WTC11 (cell line): Measurements from ENCODE around the gene REEP1.
"Not testable (repeated sequence)": the region's sequence is repeated elsewhere in the genome, so short reads cannot be mapped to it uniquely, and the experiment has no call there.

Source experiments
- ETV6 ChIP-seq: sonication (generic); formaldehyde crosslinking; IDR thresholded peaks from 2 replicates; pipeline ENCODE4 v1.8.1; 2022; ENCODE audit warnings: mild to moderate bottlenecking, missing genetic modification reagents
- FOXJ3 ChIP-seq: sonication (generic); formaldehyde crosslinking; IDR thresholded peaks from 2 replicates; pipeline ENCODE4 v1.9.0; 2021; ENCODE audit warnings: missing genetic modification reagents, mild to moderate bottlenecking, borderline replicate concordance
- HMGA2 ChIP-seq: fragments of 250-450 bp; sonication (Bioruptor Pico); IDR thresholded peaks from 2 replicates; pipeline ENCODE4 v1.4.0; 2021; ENCODE audit warnings: mild to moderate bottlenecking, moderate library complexity
- ZNF138 ChIP-seq: sonication (generic); formaldehyde crosslinking; conservative IDR thresholded peaks from 2 replicates; pipeline ENCODE4 v1.8.1; 2022; ENCODE audit warnings: mild to moderate bottlenecking, moderate library complexity, missing genetic modification reagents
- TF ChIP-seq, protein P1 (sequence below): sonication (generic); formaldehyde crosslinking; IDR thresholded peaks from 2 replicates; pipeline ENCODE4 v1.8.1; 2023; ENCODE audit warnings: mild to moderate bottlenecking, missing genetic modification reagents
- TF ChIP-seq, protein P2 (sequence below): sonication (generic); formaldehyde crosslinking; conservative IDR thresholded peaks from 2 replicates; pipeline ENCODE4 v1.8.1; 2023; ENCODE audit warnings: mild to moderate bottlenecking, low read depth, missing genetic modification reagents, moderate library complexity

DNA sequence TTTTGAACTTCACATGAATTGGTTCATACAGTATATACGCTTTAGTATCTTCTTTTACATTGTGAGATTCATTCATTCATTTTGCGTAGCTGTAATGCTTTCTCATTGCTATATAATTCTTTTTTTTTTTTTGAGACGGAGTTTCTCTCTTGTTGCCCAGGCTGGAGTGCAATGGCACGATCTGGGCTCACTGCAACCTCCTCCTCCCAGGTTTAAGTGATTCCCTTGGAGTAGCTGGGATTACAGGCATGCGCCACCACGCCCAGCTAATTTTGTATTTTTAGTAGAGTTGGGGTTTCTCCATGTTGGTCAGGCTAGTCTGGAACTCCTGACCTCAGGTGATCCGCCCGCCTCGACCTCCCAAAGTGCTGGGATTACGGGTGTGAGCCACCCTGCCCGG, 136.9 kb downstream of the REEP1 start:
- not testable (repeated sequence) for TF ChIP-seq FOXJ3, ZNF138, ETV6, HMGA2 (CRISPR knock-in tag)
- TF ChIP-seq, protein P1, sequence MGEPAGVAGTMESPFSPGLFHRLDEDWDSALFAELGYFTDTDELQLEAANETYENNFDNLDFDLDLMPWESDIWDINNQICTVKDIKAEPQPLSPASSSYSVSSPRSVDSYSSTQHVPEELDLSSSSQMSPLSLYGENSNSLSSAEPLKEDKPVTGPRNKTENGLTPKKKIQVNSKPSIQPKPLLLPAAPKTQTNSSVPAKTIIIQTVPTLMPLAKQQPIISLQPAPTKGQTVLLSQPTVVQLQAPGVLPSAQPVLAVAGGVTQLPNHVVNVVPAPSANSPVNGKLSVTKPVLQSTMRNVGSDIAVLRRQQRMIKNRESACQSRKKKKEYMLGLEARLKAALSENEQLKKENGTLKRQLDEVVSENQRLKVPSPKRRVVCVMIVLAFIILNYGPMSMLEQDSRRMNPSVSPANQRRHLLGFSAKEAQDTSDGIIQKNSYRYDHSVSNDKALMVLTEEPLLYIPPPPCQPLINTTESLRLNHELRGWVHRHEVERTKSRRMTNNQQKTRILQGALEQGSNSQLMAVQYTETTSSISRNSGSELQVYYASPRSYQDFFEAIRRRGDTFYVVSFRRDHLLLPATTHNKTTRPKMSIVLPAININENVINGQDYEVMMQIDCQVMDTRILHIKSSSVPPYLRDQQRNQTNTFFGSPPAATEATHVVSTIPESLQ (CRISPR knock-in tag) = not testable (repeated sequence)
- TF ChIP-seq, protein P2, sequence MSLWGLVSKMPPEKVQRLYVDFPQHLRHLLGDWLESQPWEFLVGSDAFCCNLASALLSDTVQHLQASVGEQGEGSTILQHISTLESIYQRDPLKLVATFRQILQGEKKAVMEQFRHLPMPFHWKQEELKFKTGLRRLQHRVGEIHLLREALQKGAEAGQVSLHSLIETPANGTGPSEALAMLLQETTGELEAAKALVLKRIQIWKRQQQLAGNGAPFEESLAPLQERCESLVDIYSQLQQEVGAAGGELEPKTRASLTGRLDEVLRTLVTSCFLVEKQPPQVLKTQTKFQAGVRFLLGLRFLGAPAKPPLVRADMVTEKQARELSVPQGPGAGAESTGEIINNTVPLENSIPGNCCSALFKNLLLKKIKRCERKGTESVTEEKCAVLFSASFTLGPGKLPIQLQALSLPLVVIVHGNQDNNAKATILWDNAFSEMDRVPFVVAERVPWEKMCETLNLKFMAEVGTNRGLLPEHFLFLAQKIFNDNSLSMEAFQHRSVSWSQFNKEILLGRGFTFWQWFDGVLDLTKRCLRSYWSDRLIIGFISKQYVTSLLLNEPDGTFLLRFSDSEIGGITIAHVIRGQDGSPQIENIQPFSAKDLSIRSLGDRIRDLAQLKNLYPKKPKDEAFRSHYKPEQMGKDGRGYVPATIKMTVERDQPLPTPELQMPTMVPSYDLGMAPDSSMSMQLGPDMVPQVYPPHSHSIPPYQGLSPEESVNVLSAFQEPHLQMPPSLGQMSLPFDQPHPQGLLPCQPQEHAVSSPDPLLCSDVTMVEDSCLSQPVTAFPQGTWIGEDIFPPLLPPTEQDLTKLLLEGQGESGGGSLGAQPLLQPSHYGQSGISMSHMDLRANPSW = not testable (repeated sequence)
